Transverse colon (tissue), 4 donors: ENCODE results near the gene RBM19. TPM values are rescaled to one million over a fixed set of nuclear protein-coding genes. Genes with fewer than 3 reads are reported as not detected.

Source experiments
- DNase-seq: peaks from one replicate; pipeline ENCODE4 v3.0.0-alpha.2; 2019
- H3K27ac ChIP-seq, 4 donors: fragments of 200-600 bp; sonication (generic); 2 replicates each; pipeline ENCODE4 v1.5.1; 2016 to 2018; ENCODE audit warnings: inconsistent platforms in 4 of 4
- H3K27me3 ChIP-seq: fragments of 200-600 bp; sonication (generic); 2 replicates; pipeline ENCODE4 v1.5.1; 2017; ENCODE audit warnings: inconsistent platforms
- H3K36me3 ChIP-seq, 4 donors: fragments of 200-600 bp; sonication (generic); 2 replicates each; pipeline ENCODE4 v1.5.1; 2017 to 2019; ENCODE audit warnings: inconsistent platforms in 4 of 4
- H3K4me1 ChIP-seq, 4 donors: fragments of 200-600 bp; sonication (generic); 2 replicates each; pipeline ENCODE4 v1.5.1; 2017 to 2020; ENCODE audit warnings: inconsistent platforms in 4 of 4
- H3K4me3 ChIP-seq, 4 donors: fragments of 200-600 bp; sonication (generic); 1 replicate in 1 of 4; 2 replicates in 3 of 4; pipeline versions ENCODE4 v1.5.1 to v1.6.1; 2017 to 2019; ENCODE audit warnings: inconsistent platforms in 4 of 4
- H3K9me3 ChIP-seq, 2 donors: fragments of 200-600 bp; sonication (generic); 2 replicates each; pipeline ENCODE4 v1.5.1; 2017 to 2019; ENCODE audit warnings: inconsistent platforms in 2 of 2
- CTCF ChIP-seq, 5 experiments: fragments of 200-600 bp in 3 of 5; fragments of 450-650 bp in 2 of 5; sonication (generic) in 3 of 5; IDR thresholded peaks; 1 replicate in 2 of 5; 2 replicates in 3 of 5; pipeline ENCODE4 v1.5.1; 2016 to 2017; ENCODE audit warnings: antibody characterized with exemption in 5 of 5, inconsistent platforms in 3 of 5, mild to moderate bottlenecking in 2 of 5, moderate library complexity in 1 of 5
- EP300 ChIP-seq: sonication (generic); formaldehyde crosslinking; IDR thresholded peaks from one replicate; pipeline ENCODE4 v1.6.1; 2017; ENCODE audit warnings: antibody characterized with exemption, low read depth
- POLR2A ChIP-seq: fragments of 450-650 bp; IDR thresholded peaks from one replicate; pipeline ENCODE4 v1.6.1; 2016; ENCODE audit warnings: antibody characterized with exemption, mild to moderate bottlenecking, moderate library complexity
- POLR2AphosphoS5 ChIP-seq, 3 donors: sonication (generic); formaldehyde crosslinking; IDR thresholded peaks; one replicate each; pipeline ENCODE4 v1.6.1; 2016; ENCODE audit warnings: antibody characterized with exemption in 3 of 3
- WGBS, 2 donors: methylation state at CpG; one replicate each; pipeline ENCODE4 v1.1.5; 2018; ENCODE audit warnings: low coverage in 1 of 2; 5-methylcytosine and 5-hydroxymethylcytosine counted together
- in situ Hi-C, 4 donors: fragments of 200-750 bp; cut with MboI; loops; one replicate each; pipeline versions ENCODE4 v1.15.0 to v1.15.1; 2017; ENCODE audit warnings: low sequenced_read_pairs in 3 of 4, low pct_ligation_motif_present in 1 of 4, low pct_unique_long_range_greater_than_20kb in 1 of 4
- intact Hi-C: fragments of 100-400 bp; cut with DNase I; formaldehyde crosslinking; loops from one replicate; pipeline ENCODE4 v1.15.1; 2023; ENCODE audit warnings: low total_unique reads
- total RNA-seq, 4 donors: library from RNA; depleted of rRNA; stranded (reverse); fragments of >200 nt; gene quantifications; one replicate each; pipeline ENCODE4 v1.1.0, GENCODE V29; 2016

The RBM19 gene
- total RNA-seq, 4 donors from 2014 or later = 24.3 to 96.1 (median 28.7) TPM

- no peak for DNase-seq
- H3K36me3 ChIP-seq = peaks cover 0 to 59% (median 24%) of the 10 kb centered on the region in 4 donors
- intact Hi-C loops = no loop called here
- TF ChIP-seq CTCF (IDR thresholded peaks at IDR 0.05) = no peak
- no peak for TF ChIP-seq POLR2A
- no peak for TF ChIP-seq POLR2AphosphoS5 (IDR thresholded peaks at IDR 0.05)
- no peak for TF ChIP-seq EP300
- no peaks in the 10 kb centered on the region for H3K27me3 ChIP-seq
- no peaks in the 10 kb centered on the region for H3K9me3 ChIP-seq
- no peak overlapping the region for H3K27ac ChIP-seq
- H3K4me3 ChIP-seq = no peak overlapping the region
- no peaks in the 10 kb centered on the region for H3K4me1 ChIP-seq
- 84% methylated on average over 5 of the region's 5 CpGs; no CpG with 5 or more reads in 1 of the 2 donors for WGBS, 2 donors
- in situ Hi-C loops = loop anchor here in 1 of 4 donors (25.0 kb wide), 1 partner anchor 1954 kb away; no protein-coding TSS in a partner anchor
These were observed 8.0 kb downstream of the RBM19 start for GRCh38 chr12:113958108-113958507.

DNA sequence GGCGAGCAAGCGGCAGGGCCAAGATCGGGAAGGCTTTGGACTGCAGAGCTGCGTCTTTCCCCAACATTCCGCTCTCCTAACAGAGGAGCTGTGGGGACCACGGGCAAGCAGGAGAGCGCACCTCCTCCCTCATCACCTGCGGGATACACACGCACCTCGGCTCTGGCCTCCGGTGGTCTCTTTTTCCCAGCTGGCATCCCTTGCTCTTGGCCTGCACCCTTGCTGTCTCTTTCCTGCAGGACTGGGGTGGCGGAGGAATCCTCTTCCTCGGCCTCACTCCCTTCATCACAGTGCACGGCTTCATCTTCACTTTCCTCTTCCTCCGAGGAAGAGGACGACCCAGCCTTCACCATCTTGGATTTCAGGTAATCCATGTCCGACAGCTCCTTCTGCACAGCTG, 8.5 kb downstream of the RBM19 start:
- in situ Hi-C loops (loop anchor here in 1 of 4 donors (25.0 kb wide), 1 partner anchor 1955 kb away; no protein-coding TSS in a partner anchor), intact Hi-C loops (no loop called here)
- TF ChIP-seq POLR2AphosphoS5 (IDR thresholded peaks at IDR 0.05) (no peak), CTCF (IDR thresholded peaks at IDR 0.05) (no peak), POLR2A (no peak), EP300 (no peak)
- Histone ChIP-seq H3K36me3 (peaks cover 0 to 59% (median 27%) of the 10 kb centered on the region in 4 donors), H3K27ac (no peak overlapping the region), H3K9me3 (no peaks in the 10 kb centered on the region), H3K4me3 (no peak overlapping the region), H3K27me3 (no peaks in the 10 kb centered on the region), H3K4me1 (no peaks in the 10 kb centered on the region)
- 89 to 94% methylated on average over 15 to 17 of the region's 17 CpGs for WGBS, 2 donors
- no peak for DNase-seq

GRCh38 chr12:113955109-113955970, 10.8 kb downstream of the RBM19 start:
- DNase-seq = peak; percentile 22
- intact Hi-C loops = no loop called here

More at GRCh38 chr12:113955109-113955970, 10.8 kb downstream of the RBM19 start:
- 46 to 83% methylated on average over 5 to 15 of the region's 15 CpGs for WGBS, 2 donors
- Histone ChIP-seq H3K36me3 (peaks cover 0 to 55% (median 26%) of the 10 kb centered on the region in 4 donors), H3K4me1 (no peaks in the 10 kb centered on the region), H3K27ac (no peak overlapping the region), H3K27me3 (no peaks in the 10 kb centered on the region), H3K4me3 (no peak overlapping the region), H3K9me3 (no peaks in the 10 kb centered on the region)
- TF ChIP-seq POLR2AphosphoS5 (IDR thresholded peaks at IDR 0.05) (no peak), EP300 (no peak), POLR2A (no peak), CTCF (IDR thresholded peaks at IDR 0.05) (peak in 4 of 5 experiments; percentile 22 to 38 (median 35))
- in situ Hi-C loops = loop anchor here in 1 of 4 donors (25.0 kb wide), 1 partner anchor 1957 kb away; no protein-coding TSS in a partner anchor
